ENCODE data around the gene ATP6V1F. TPM values are rescaled to one million over a fixed set of nuclear protein-coding genes. Genes with fewer than 3 reads are reported as not detected.

Gene ATP6V1F
- total RNA-seq, 3 donors from 2014 or later: 55.6 to 85.5 (median 82.4) TPM

GRCh38 chr7:128871050-128871449 is 8.4 kb downstream of the ATP6V1F start:
- Histone ChIP-seq H3K9me3 (no peaks in the 10 kb centered on the region), H3K4me1 (ENCODE audit: low read depth) (peaks cover 20% of the 10 kb centered on the region), H3K4me3 (no peak overlapping the region), H3K36me3 (ENCODE audit: low read depth) (no peaks in the 10 kb centered on the region)
- intact Hi-C loops (cut with DNase I, micrococcal nuclease): no loop called here
- TF ChIP-seq, protein P1, sequence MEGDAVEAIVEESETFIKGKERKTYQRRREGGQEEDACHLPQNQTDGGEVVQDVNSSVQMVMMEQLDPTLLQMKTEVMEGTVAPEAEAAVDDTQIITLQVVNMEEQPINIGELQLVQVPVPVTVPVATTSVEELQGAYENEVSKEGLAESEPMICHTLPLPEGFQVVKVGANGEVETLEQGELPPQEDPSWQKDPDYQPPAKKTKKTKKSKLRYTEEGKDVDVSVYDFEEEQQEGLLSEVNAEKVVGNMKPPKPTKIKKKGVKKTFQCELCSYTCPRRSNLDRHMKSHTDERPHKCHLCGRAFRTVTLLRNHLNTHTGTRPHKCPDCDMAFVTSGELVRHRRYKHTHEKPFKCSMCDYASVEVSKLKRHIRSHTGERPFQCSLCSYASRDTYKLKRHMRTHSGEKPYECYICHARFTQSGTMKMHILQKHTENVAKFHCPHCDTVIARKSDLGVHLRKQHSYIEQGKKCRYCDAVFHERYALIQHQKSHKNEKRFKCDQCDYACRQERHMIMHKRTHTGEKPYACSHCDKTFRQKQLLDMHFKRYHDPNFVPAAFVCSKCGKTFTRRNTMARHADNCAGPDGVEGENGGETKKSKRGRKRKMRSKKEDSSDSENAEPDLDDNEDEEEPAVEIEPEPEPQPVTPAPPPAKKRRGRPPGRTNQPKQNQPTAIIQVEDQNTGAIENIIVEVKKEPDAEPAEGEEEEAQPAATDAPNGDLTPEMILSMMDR (IDR thresholded peaks at IDR 0.05): no peak
- DNase-seq (no peak), ATAC-seq (no peak)

- H3K4me3 ChIP-seq: no peak overlapping the region
- TF ChIP-seq, protein P1 (IDR thresholded peaks at IDR 0.05): no peak
- intact Hi-C loops (cut with DNase I, micrococcal nuclease): no loop called here
- H3K9me3 ChIP-seq: no peaks in the 10 kb centered on the region
- ATAC-seq (no peak), DNase-seq (peak in 1 of 3 donors; percentile 44)
- H3K4me1 ChIP-seq (ENCODE audit: low read depth): peaks cover 29% of the 10 kb centered on the region
- no peaks in the 10 kb centered on the region for H3K36me3 ChIP-seq (ENCODE audit: low read depth)
These were observed 9.8 kb downstream of the ATP6V1F start for GRCh38 chr7:128872394-128872824.

DNA sequence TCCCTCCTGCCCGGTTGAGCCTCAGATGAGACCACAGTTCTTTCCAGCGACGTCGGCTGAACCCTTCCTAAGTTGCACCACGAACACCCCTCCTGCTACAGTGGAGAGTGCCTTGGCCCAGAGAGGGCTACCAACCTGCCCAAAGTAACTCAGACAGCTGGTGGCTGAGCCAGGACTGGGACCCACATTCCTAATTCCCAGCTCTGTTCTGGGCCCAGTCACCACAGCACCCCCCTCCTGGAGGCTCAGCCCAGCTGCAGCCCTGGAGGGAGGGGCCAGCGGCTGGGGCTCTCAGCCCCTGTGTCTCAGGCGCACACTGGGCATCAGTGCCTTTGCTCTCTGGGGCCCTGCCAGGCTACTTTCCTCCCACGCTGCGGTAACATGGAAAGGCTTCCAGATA is 10.6 kb downstream of the ATP6V1F start:
- TF ChIP-seq, protein P1 (IDR thresholded peaks at IDR 0.05): no peak
- ATAC-seq (no peak), DNase-seq (peak in 1 of 3 donors; percentile 33)
- peaks cover 29% of the 10 kb centered on the region for H3K4me1 ChIP-seq (ENCODE audit: low read depth)
- intact Hi-C loops (cut with DNase I, micrococcal nuclease): no loop called here
- no peaks in the 10 kb centered on the region for H3K9me3 ChIP-seq
- H3K4me3 ChIP-seq: no peak overlapping the region
- H3K36me3 ChIP-seq (ENCODE audit: low read depth): no peaks in the 10 kb centered on the region

DNA sequence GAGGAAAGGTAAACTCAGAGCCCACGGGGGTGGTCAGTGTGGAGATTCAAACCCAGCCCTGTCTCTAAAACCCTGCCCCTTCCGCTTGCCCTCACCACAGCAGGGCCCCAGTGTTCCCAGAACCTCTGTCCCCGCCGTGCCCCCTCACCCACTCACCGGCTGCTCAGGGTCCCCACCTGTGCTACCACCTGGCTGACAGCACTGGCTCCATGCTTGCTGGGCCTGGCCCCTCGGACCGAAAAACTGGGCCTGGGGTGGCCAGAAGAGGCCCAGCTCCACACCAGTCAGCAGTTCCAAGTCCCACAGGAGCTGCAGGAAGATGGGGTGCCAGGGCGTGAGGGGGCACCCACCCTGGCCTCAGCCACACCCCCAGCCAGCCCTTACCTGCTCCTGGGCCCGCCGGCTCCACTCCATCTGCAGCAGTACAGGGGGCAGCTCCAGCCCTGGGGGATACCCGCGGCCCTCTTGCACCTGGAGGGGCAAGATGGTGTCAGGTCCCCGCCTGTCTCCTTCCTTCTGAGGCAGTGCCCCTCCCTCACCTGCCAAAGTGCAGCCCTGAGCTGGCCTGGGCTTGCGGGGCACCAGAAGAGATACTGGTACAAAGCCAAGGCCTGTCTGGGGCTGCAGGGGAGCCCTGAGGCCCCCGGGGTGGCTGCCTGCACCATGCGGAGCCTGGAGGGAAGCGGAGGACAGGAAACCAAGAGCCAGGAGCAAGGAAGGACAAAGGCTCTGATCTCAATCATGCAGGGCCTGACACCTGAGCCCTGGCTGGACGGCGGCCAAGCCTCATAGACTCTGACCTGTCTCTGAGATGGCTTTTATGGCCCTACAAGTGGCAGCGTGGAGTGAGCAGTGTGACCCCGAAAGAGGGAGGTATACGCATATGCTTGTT is 11.7 kb downstream of the ATP6V1F start:
- TF ChIP-seq, protein P1 (IDR thresholded peaks at IDR 0.05): no peak
- intact Hi-C loops (cut with DNase I, micrococcal nuclease): no loop called here
- ATAC-seq (peak; percentile 80), DNase-seq (peak; percentile 89 to 95 (median 90))
- peaks cover 20% of the 10 kb centered on the region for H3K4me1 ChIP-seq (ENCODE audit: low read depth)
- no peak overlapping the region for H3K4me3 ChIP-seq
- H3K36me3 ChIP-seq (ENCODE audit: low read depth): no peaks in the 10 kb centered on the region
- no peaks in the 10 kb centered on the region for H3K9me3 ChIP-seq

DNA sequence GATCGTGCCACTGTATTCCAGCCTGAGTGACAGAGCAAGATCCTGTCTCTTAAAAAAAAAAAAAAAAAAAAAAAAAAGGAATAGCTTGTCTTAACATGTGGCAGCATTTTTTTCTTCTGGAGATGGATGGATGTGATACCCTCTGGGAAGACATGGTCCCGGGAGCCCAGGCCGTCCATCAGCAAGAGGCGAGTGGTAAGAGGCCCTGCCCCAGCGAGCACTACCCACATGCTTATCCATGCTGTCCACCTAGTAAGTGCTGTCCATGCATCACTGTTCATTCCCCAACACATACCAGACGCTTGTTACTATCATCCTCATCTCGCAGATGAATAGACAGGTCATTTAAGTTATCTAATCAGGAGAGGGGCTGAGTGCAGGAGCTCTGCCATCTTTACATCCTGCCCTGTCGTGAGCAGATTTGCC is 12.9 kb downstream of the ATP6V1F start:
- TF ChIP-seq, protein P1 (IDR thresholded peaks at IDR 0.05): no peak
- H3K36me3 ChIP-seq (ENCODE audit: low read depth): no peaks in the 10 kb centered on the region
- H3K4me3 ChIP-seq: no peak overlapping the region
- DNase-seq (peak in 2 of 3 donors; percentile 20 to 38), ATAC-seq (no peak)
- H3K4me1 ChIP-seq (ENCODE audit: low read depth): peaks cover 13% of the 10 kb centered on the region
- no peaks in the 10 kb centered on the region for H3K9me3 ChIP-seq
- intact Hi-C loops (cut with DNase I, micrococcal nuclease): no loop called here

All from mucosa of descending colon (tissue), 3 donors.